GM23248 (cell line): ENCODE results near the gene LAPTM5. TPM values are rescaled to one million over a fixed set of nuclear protein-coding genes. Genes with fewer than 3 reads are reported as not detected.

Experiments used
- DNase-seq: peaks from one replicate; pipeline ENCODE4 v3.0.0-alpha.2; 2015
- H2AFZ ChIP-seq: fragments of 200-600 bp; sonication (generic); 2 replicates; pipeline ENCODE4 v1.6.1; 2016; ENCODE audit warnings: antibody characterized with exemption
- H3F3A ChIP-seq: fragments of 200-600 bp; sonication (generic); 2 replicates; pipeline ENCODE4 v1.6.1; 2016; ENCODE audit warnings: mild to moderate bottlenecking, antibody characterized with exemption, mixed run types; ENCODE audit not compliant: insufficient read depth
- H3K27ac ChIP-seq: fragments of 200-600 bp; sonication (generic); 2 replicates; pipeline ENCODE4 v1.5.1; 2016; ENCODE audit warnings: mild to moderate bottlenecking
- H3K27me3 ChIP-seq: fragments of 200-600 bp; sonication (generic); replicated peaks from 2 replicates; pipeline ENCODE4 v1.6.1; 2016; ENCODE audit warnings: mild to moderate bottlenecking; ENCODE audit not compliant: insufficient read depth
- H3K36me3 ChIP-seq: fragments of 200-600 bp; sonication (generic); 2 replicates; pipeline ENCODE4 v1.6.1; 2016; ENCODE audit warnings: low read depth, mild to moderate bottlenecking
- H3K4me1 ChIP-seq: fragments of 200-600 bp; sonication (generic); 2 replicates; pipeline ENCODE4 v1.6.1; 2016; ENCODE audit warnings: mild to moderate bottlenecking; ENCODE audit not compliant: insufficient read depth
- H3K4me2 ChIP-seq: fragments of 200-600 bp; sonication (generic); one replicate; pipeline ENCODE4 v1.6.1; 2016; ENCODE audit warnings: mild to moderate bottlenecking; ENCODE audit not compliant: unreplicated experiment
- H3K4me3 ChIP-seq: fragments of 200-600 bp; sonication (generic); 2 replicates; pipeline ENCODE4 v1.5.1; 2016; ENCODE audit warnings: mild to moderate bottlenecking
- H3K79me2 ChIP-seq: fragments of 200-600 bp; sonication (generic); 2 replicates; pipeline ENCODE4 v1.6.1; 2016; ENCODE audit warnings: mild to moderate bottlenecking; ENCODE audit not compliant: insufficient read depth
- H3K9ac ChIP-seq: fragments of 200-600 bp; sonication (generic); 2 replicates; pipeline ENCODE4 v1.6.1; 2016; ENCODE audit warnings: mild to moderate bottlenecking
- H3K9me2 ChIP-seq: fragments of 200-600 bp; sonication (generic); 2 replicates; pipeline ENCODE4 v1.6.1; 2016; ENCODE audit warnings: mixed run types, mild to moderate bottlenecking, moderate library complexity; ENCODE audit not compliant: insufficient read depth
- H3K9me3 ChIP-seq: fragments of 200-600 bp; sonication (generic); one replicate; pipeline ENCODE4 v1.6.1; 2017; ENCODE audit warnings: low read depth
- H4K20me1 ChIP-seq: fragments of 200-600 bp; sonication (generic); 2 replicates; pipeline ENCODE4 v1.6.0; 2016; ENCODE audit not compliant: insufficient read depth
- EZH2 ChIP-seq: fragments of 200-600 bp; sonication (generic); IDR thresholded peaks from 2 replicates; pipeline ENCODE4 v1.6.1; 2018; ENCODE audit warnings: antibody characterized with exemption, mild to moderate bottlenecking; ENCODE audit not compliant: insufficient read depth, poor library complexity, severe bottlenecking
- EZH2phosphoT487 ChIP-seq: fragments of 200-600 bp; sonication (generic); IDR thresholded peaks from 2 replicates; pipeline ENCODE4 v1.6.1; 2018; ENCODE audit warnings: antibody characterized with exemption, moderate library complexity, mild to moderate bottlenecking, low read depth; ENCODE audit not compliant: insufficient read depth
- WGBS, 2 experiments: methylation state at CpG; one replicate each; pipeline ENCODE4 v1.1.6; 2015 to 2017; ENCODE audit warnings: low lambda C conversion rate in 2 of 2, low coverage in 1 of 2; ENCODE audit errors: missing lambda C conversion rate in 2 of 2; 5-methylcytosine and 5-hydroxymethylcytosine counted together
- in situ Hi-C: fragments of 300-500 bp; cut with MboI; formaldehyde crosslinking; loops from 2 replicates; pipeline ENCODE4 v1.15.0; 2020
- polyA plus RNA-seq: library from polyadenylated mRNA; unstranded; fragments of >200 nt; fragmentation: Nextera tagmentation; extraction: Ambion mirVana; gene quantifications from 2 replicates; pipeline ENCODE4 v1.2.1, GENCODE V29; 2016
- total RNA-seq: library from RNA; depleted of rRNA; stranded (reverse); fragments of >200 nt; shearing (Covaris generic); gene quantifications from 2 replicates; pipeline ENCODE4 v1.2.3, GENCODE V29; 2014

Gene LAPTM5
- total and polyA plus RNA-seq, 2 experiments from 2014 or later = 0.36 TPM; not detected in 1

- Histone ChIP-seq H3K36me3 (no peaks in the 10 kb centered on the region), H3F3A (no peaks in the 10 kb centered on the region), H3K27ac (no peak overlapping the region), H3K79me2 (no peaks in the 10 kb centered on the region), H3K9me2 (no peaks in the 10 kb centered on the region), H2AFZ (no peak overlapping the region), H3K27me3 (no peaks in the 10 kb centered on the region), H3K4me3 (no peak overlapping the region), H3K4me1 (peaks cover 13% of the 10 kb centered on the region), H4K20me1 (no peaks in the 10 kb centered on the region), H3K9ac (no peak overlapping the region), H3K4me2 (no peak overlapping the region), H3K9me3 (no peaks in the 10 kb centered on the region)
- in situ Hi-C loops = loop anchor here (25.0 kb wide), 1 partner anchor 1467 kb away; the partner anchor contains the start of genes MECR and PTPRU
- TF ChIP-seq EZH2 (no peak), EZH2phosphoT487 (no peak)
- DNase-seq = peak; percentile 74
- WGBS, 2 experiments = 5 to 29% methylated on average over 2 to 4 of the region's 4 CpGs
These were observed 53.3 kb downstream of the LAPTM5 start for GRCh38 chr1:30704271-30704670.

GRCh38 chr1:30702823-30703222 lies 54.8 kb downstream of the LAPTM5 start:
- Histone ChIP-seq H2AFZ (no peak overlapping the region), H3K4me2 (no peak overlapping the region), H3K79me2 (no peaks in the 10 kb centered on the region), H3K9ac (no peak overlapping the region), H3F3A (no peaks in the 10 kb centered on the region), H3K4me1 (peaks cover 17% of the 10 kb centered on the region), H3K4me3 (no peak overlapping the region), H3K27me3 (no peaks in the 10 kb centered on the region), H3K9me2 (no peaks in the 10 kb centered on the region), H4K20me1 (no peaks in the 10 kb centered on the region), H3K27ac (no peak overlapping the region), H3K9me3 (no peaks in the 10 kb centered on the region), H3K36me3 (no peaks in the 10 kb centered on the region)
- DNase-seq = no peak
- TF ChIP-seq EZH2phosphoT487 (no peak), EZH2 (no peak)
- in situ Hi-C loops = loop anchor here (25.0 kb wide), 1 partner anchor 1466 kb away; the partner anchor contains the start of genes MECR and PTPRU

GRCh38 chr1:30701258-30701633 lies 56.3 kb downstream of the LAPTM5 start:
- no peaks in the 10 kb centered on the region for H3F3A ChIP-seq
- H3K9ac ChIP-seq = peak overlapping the region; percentile 15; the same call in 1 of the 2 replicates
- H3K36me3 ChIP-seq = no peaks in the 10 kb centered on the region
- H3K79me2 ChIP-seq = no peaks in the 10 kb centered on the region
- no peak overlapping the region for H3K27ac ChIP-seq
- no peaks in the 10 kb centered on the region for H3K27me3 ChIP-seq
- in situ Hi-C loops = loop anchor here (25.0 kb wide), 1 partner anchor 1464 kb away; the partner anchor contains the start of genes MECR and PTPRU
- H2AFZ ChIP-seq = peak overlapping the region; percentile 86
- H3K9me2 ChIP-seq = no peaks in the 10 kb centered on the region
- no peak overlapping the region for H3K4me2 ChIP-seq
- no peak for TF ChIP-seq EZH2
- no peak for TF ChIP-seq EZH2phosphoT487
- no peaks in the 10 kb centered on the region for H4K20me1 ChIP-seq
- peaks cover 17% of the 10 kb centered on the region for H3K4me1 ChIP-seq
- 43 to 52% methylated on average over 2 of the region's 2 CpGs for WGBS, 2 experiments
- no peak overlapping the region for H3K4me3 ChIP-seq
- DNase-seq = no peak
- H3K9me3 ChIP-seq = no peaks in the 10 kb centered on the region

- 46 to 55% methylated on average over 7 of the region's 7 CpGs for WGBS, 2 experiments
- Histone ChIP-seq H3K4me2 (no peak overlapping the region), H3K36me3 (no peaks in the 10 kb centered on the region), H3K9ac (peak overlapping the region; percentile 15; the same call in 1 of the 2 replicates), H3K4me1 (peaks cover 17% of the 10 kb centered on the region), H3K4me3 (no peak overlapping the region), H4K20me1 (no peaks in the 10 kb centered on the region), H3K79me2 (no peaks in the 10 kb centered on the region), H3K9me3 (no peaks in the 10 kb centered on the region), H2AFZ (peak overlapping the region; percentile 86), H3F3A (no peaks in the 10 kb centered on the region), H3K27ac (no peak overlapping the region), H3K9me2 (no peaks in the 10 kb centered on the region), H3K27me3 (no peaks in the 10 kb centered on the region)
- in situ Hi-C loops = loop anchor here (25.0 kb wide), 1 partner anchor 1463 kb away; the partner anchor contains the start of genes MECR and PTPRU
- DNase-seq = peak; percentile 90
- TF ChIP-seq EZH2 = no peak
- TF ChIP-seq EZH2phosphoT487 = no peak
These were observed 56.9 kb downstream of the LAPTM5 start for GRCh38 chr1:30700528-30701257.
